H1 (cell line): ENCODE results near the gene ADAMTS1. TPM values are rescaled to one million over a fixed set of nuclear protein-coding genes. Genes with fewer than 3 reads are reported as not detected.

ENCODE experiments used
- CTCF ChIA-PET: fragments of 300-600 bp; sonication (Branson Sonifier 250); formaldehyde crosslinking; loops from one replicate; lab custom pipeline; 2021; ENCODE audit not compliant: partially characterized antibody; lab: Charles Lee
- POLR2A ChIA-PET: fragments of 300-600 bp; sonication (Branson Sonifier 250); formaldehyde crosslinking; loops from one replicate; lab custom pipeline; 2021; ENCODE audit warnings: inconsistent platforms; ENCODE audit not compliant: partially characterized antibody; lab: Charles Lee
- DNase-seq, 2 experiments: peaks; one replicate each; pipeline versions ENCODE4 v3.0.0 to v3.0.0-alpha.2; 2010 to 2022; ENCODE audit warnings: low spot score in 2 of 2, low read depth in 1 of 2, mixed read lengths in 1 of 2
- FAIRE-seq: peaks from 2 replicates; lab custom pipeline; 2011; peaks lifted over from hg19 to GRCh38; lab: Jason Lieb, UNC
- H2AFZ ChIP-seq: 2 replicates; pipeline ENCODE4 v1.8.1; 2012; ENCODE audit warnings: low read length, inconsistent platforms
- H2AK5ac ChIP-seq: 2 replicates; pipeline ENCODE4 v1.6.1; 2013; ENCODE audit warnings: low read depth, low read length
- H2BK120ac ChIP-seq: replicated peaks from 2 replicates; pipeline ENCODE3; 2013; ENCODE audit warnings: low read depth, low read length, inconsistent platforms
- H2BK12ac ChIP-seq: 2 replicates; pipeline ENCODE4 v1.6.1; 2013; ENCODE audit warnings: low read depth, low read length
- H2BK15ac ChIP-seq: 2 replicates; pipeline ENCODE4 v1.6.1; 2013; ENCODE audit warnings: low read length
- H2BK20ac ChIP-seq: 2 replicates; pipeline ENCODE4 v1.6.1; 2013; ENCODE audit warnings: low read length
- H2BK5ac ChIP-seq: 2 replicates; pipeline ENCODE4 v1.6.1; 2013; ENCODE audit warnings: low read depth, low read length
- H3K14ac ChIP-seq: 2 replicates; pipeline ENCODE4 v1.6.1; 2013; ENCODE audit warnings: inconsistent platforms; ENCODE audit not compliant: insufficient read length
- H3K18ac ChIP-seq: 2 replicates; pipeline ENCODE4 v1.6.1; 2013; ENCODE audit warnings: low read length; ENCODE audit errors: extremely low read depth
- H3K23ac ChIP-seq: 2 replicates; pipeline ENCODE4 v1.6.1; 2013; ENCODE audit warnings: inconsistent platforms; ENCODE audit not compliant: insufficient read length
- H3K23me2 ChIP-seq: 2 replicates; pipeline ENCODE4 v1.6.1; 2013; ENCODE audit warnings: low read depth, low read length
- H3K27ac ChIP-seq: 2 replicates; pipeline ENCODE4 v1.6.1; 2011; ENCODE audit warnings: low read depth, low read length, inconsistent platforms
- H3K27me3 ChIP-seq, 4 experiments: replicated peaks in 1 of 4; 1 replicate in 1 of 4; 2 replicates in 3 of 4; pipeline versions ENCODE4 v1.6.1 to v1.8.1; 2011 to 2013; ENCODE audit warnings: low read length in 3 of 4, mild to moderate bottlenecking in 3 of 4, inconsistent platforms in 2 of 4, mixed read lengths in 2 of 4, moderate library complexity in 1 of 4; ENCODE audit not compliant: control insufficient read depth in 3 of 4, insufficient read depth in 3 of 4; ENCODE audit errors: extremely low read depth in 1 of 4
- H3K36me3 ChIP-seq, 4 experiments: 2 replicates each; pipeline versions ENCODE4 v1.6.1 to v1.8.1; 2011 to 2013; ENCODE audit warnings: mild to moderate bottlenecking in 4 of 4, low read length in 3 of 4, moderate library complexity in 2 of 4, control low read depth in 1 of 4, inconsistent platforms in 1 of 4; ENCODE audit not compliant: insufficient read depth in 4 of 4, control insufficient read depth in 2 of 4
- H3K4ac ChIP-seq: replicated peaks from 2 replicates; pipeline ENCODE3; 2013; ENCODE audit warnings: low read length, low read depth, mixed read lengths, inconsistent platforms; ENCODE audit not compliant: insufficient read length
- H3K4me1 ChIP-seq, 4 experiments: replicated peaks in 1 of 4; 1 replicate in 1 of 4; 2 replicates in 3 of 4; pipeline versions ENCODE4 v1.6.1 to v1.8.1; 2011 to 2013; ENCODE audit warnings: low read length in 3 of 4, inconsistent platforms in 2 of 4, mixed read lengths in 1 of 4; ENCODE audit not compliant: insufficient read depth in 4 of 4, control insufficient read depth in 3 of 4
- H3K4me2 ChIP-seq, 2 experiments: 2 replicates each; pipeline versions ENCODE4 v1.6.1 to v1.8.1; 2011 to 2013; ENCODE audit warnings: low read depth in 2 of 2, low read length in 2 of 2, control low read depth in 1 of 2, inconsistent platforms in 1 of 2, mild to moderate bottlenecking in 1 of 2; ENCODE audit not compliant: insufficient read depth in 1 of 2
- H3K4me3 ChIP-seq, 4 experiments: fragments of 200-600, 300-600 bp in 1 of 4; sonication (generic), shearing (Covaris generic), sonication (Bioruptor Twin) in 1 of 4; 2 replicates each; pipeline versions ENCODE4 v1.5.1 to v1.8.1; 2011 to 2016; ENCODE audit warnings: low read length in 4 of 4, low read depth in 3 of 4, control low read depth in 2 of 4, inconsistent platforms in 2 of 4, mild to moderate bottlenecking in 2 of 4, mixed read lengths in 1 of 4, moderate library complexity in 1 of 4; ENCODE audit not compliant: insufficient read depth in 2 of 4; ENCODE audit errors: extremely low read depth in 1 of 4
- H3K56ac ChIP-seq: replicated peaks from 2 replicates; pipeline ENCODE3; 2013; ENCODE audit warnings: low read depth, mild to moderate bottlenecking, mixed read lengths, low read length, inconsistent platforms; ENCODE audit not compliant: insufficient read length
- H3K79me1 ChIP-seq: 2 replicates; pipeline ENCODE4 v1.6.1; 2013; ENCODE audit warnings: low read depth, low read length, control low read depth
- H3K79me2 ChIP-seq, 2 experiments: 2 replicates each; pipeline versions ENCODE4 v1.6.1 to v1.8.1; 2012 to 2013; ENCODE audit warnings: low read length in 2 of 2, mild to moderate bottlenecking in 2 of 2, inconsistent platforms in 1 of 2; ENCODE audit not compliant: insufficient read depth in 2 of 2, control insufficient read depth in 1 of 2
- H3K9ac ChIP-seq, 4 experiments: replicated peaks in 1 of 4; 1 replicate in 1 of 4; 2 replicates in 3 of 4; pipeline versions ENCODE4 v1.6.1 to v1.8.1; 2011 to 2013; ENCODE audit warnings: low read depth in 3 of 4, low read length in 3 of 4, control low read depth in 2 of 4, mild to moderate bottlenecking in 2 of 4, moderate library complexity in 2 of 4, inconsistent platforms in 1 of 4; ENCODE audit errors: extremely low read depth in 1 of 4
- H3K9me3 ChIP-seq, 2 experiments: 2 replicates each; pipeline versions ENCODE4 v1.6.1 to v1.8.1; 2012 to 2013; ENCODE audit warnings: mild to moderate bottlenecking in 2 of 2, moderate library complexity in 2 of 2, control low read depth in 1 of 2, inconsistent platforms in 1 of 2, low read depth in 1 of 2, low read length in 1 of 2, mixed read lengths in 1 of 2; ENCODE audit not compliant: insufficient read depth in 2 of 2
- H4K20me1 ChIP-seq, 2 experiments: replicated peaks in 1 of 2; 2 replicates each; pipeline versions ENCODE3 to v1.8.1; 2011 to 2013; ENCODE audit warnings: inconsistent platforms in 2 of 2, low read length in 2 of 2, mild to moderate bottlenecking in 1 of 2; ENCODE audit not compliant: insufficient read depth in 2 of 2, control insufficient read depth in 1 of 2
- H4K5ac ChIP-seq: 2 replicates; pipeline ENCODE4 v1.6.1; 2013; ENCODE audit warnings: low read length, low read depth, mixed read lengths, inconsistent platforms; ENCODE audit not compliant: insufficient read length
- H4K8ac ChIP-seq: 2 replicates; pipeline ENCODE4 v1.8.0; 2013; ENCODE audit warnings: mild to moderate bottlenecking, moderate library complexity, low read length, inconsistent platforms; ENCODE audit not compliant: insufficient read depth; ENCODE audit errors: extremely low read depth
- H4K91ac ChIP-seq: replicated peaks from 2 replicates; pipeline ENCODE3; 2013; ENCODE audit warnings: low read length, mixed read lengths, inconsistent platforms; ENCODE audit not compliant: insufficient read length
- CEBPB ChIP-seq: IDR thresholded peaks from 2 replicates; pipeline ENCODE4 v1.6.1; 2012; ENCODE audit warnings: low read depth, low read length
- SIX5 ChIP-seq: IDR thresholded peaks from 2 replicates; pipeline ENCODE4 v1.6.1; 2011; ENCODE audit warnings: mild to moderate bottlenecking, low read depth, low read length
- WGBS, 2 experiments: shearing (Covaris generic) in 1 of 2; methylation state at CpG; one replicate each; pipeline versions ENCODE4 v1.1.6 to v1.1.7; 2013 to 2015; ENCODE audit warnings: low lambda C conversion rate in 2 of 2, mixed read lengths in 2 of 2, inconsistent platforms in 1 of 2, low coverage in 1 of 2, missing lambda C conversion rate in 1 of 2; ENCODE audit not compliant: insufficient replicate concordance in 2 of 2, insufficient coverage in 1 of 2, insufficient read length in 1 of 2; ENCODE audit errors: extremely low coverage in 1 of 2, missing lambda C conversion rate in 1 of 2; 5-methylcytosine and 5-hydroxymethylcytosine counted together
- polyA plus RNA-seq, 7 experiments: library from polyadenylated mRNA; depleted of rRNA in 3 of 7; stranded (reverse) in 5 of 7; unstranded in 2 of 7; fragments of >200 nt in 5 of 7; fragments of 200-250 nt in 2 of 7; gene quantifications; 1 replicate in 5 of 7; 2 replicates in 1 of 7; 4 replicates in 1 of 7; pipeline versions ENCODE4 v1.2.1 to v1.2.3, GENCODE V29; 2011 to 2013; ENCODE audit warnings: missing spikeins in 2 of 7, mixed read lengths in 2 of 7
- total RNA-seq: library from RNA; stranded (reverse); fragmentation: NEBNext Ultra II Directional; extraction: Animal tissue kit (Norgen Biotek cat#: 25700); gene quantifications from 2 replicates; pipeline ENCODE4 v1.2.1, GENCODE V29; 2021

ADAMTS1 gene
- total and polyA plus RNA-seq, 2 of the 8 experiments (the other 6 are each of a cell fraction or from before 2014, with no cell fraction given), result 10.7 to 22.4 TPM

GRCh38 chr21:26788790-26789189 lies 56.4 kb downstream of the ADAMTS1 start:
- H2BK120ac ChIP-seq, result no peak overlapping the region

More at GRCh38 chr21:26788790-26789189, 56.4 kb downstream of the ADAMTS1 start:
- TF ChIP-seq CEBPB (no peak), SIX5 (0 out of 2 replicates have a peak, but pooled peaks have one; percentile 3)
- TF ChIP-seq, all 59 proteins: peak for 1
- no peak overlapping the region for H2BK20ac ChIP-seq
- H3K4me3 ChIP-seq, result no peak overlapping the region
- H4K8ac ChIP-seq, result no peak overlapping the region
- H2AFZ ChIP-seq, result no peak overlapping the region
- CTCF ChIA-PET, result interaction anchor here (1.7 kb wide), 1 partner anchor 27 kb away, joined by 5 read pairs; no protein-coding TSS in a partner anchor
- H2BK15ac ChIP-seq, result no peak overlapping the region
- FAIRE-seq (no peak), DNase-seq (no peak)
- no peaks in the 10 kb centered on the region; the same call in 1 of the 2 replicates for H3K23me2 ChIP-seq
- no peak overlapping the region for H3K4me2 ChIP-seq
- no peaks in the 10 kb centered on the region for H3K27me3 ChIP-seq
- H3K36me3 ChIP-seq, result no peaks in the 10 kb centered on the region
- H2BK12ac ChIP-seq, result no peak overlapping the region
- POLR2A ChIA-PET, result no interaction called here
- no peak overlapping the region for H3K4ac ChIP-seq
- no peak overlapping the region for H4K91ac ChIP-seq
- no peak overlapping the region for H3K23ac ChIP-seq
- H2BK5ac ChIP-seq, result no peak overlapping the region
- no peaks in the 10 kb centered on the region for H3K4me1 ChIP-seq
- H3K56ac ChIP-seq, result no peak overlapping the region
- 96% methylated on average over 8 of the region's 8 CpGs; no CpG with 5 or more reads in 1 of the 2 experiments for WGBS, 2 experiments
- H3K14ac ChIP-seq, result no peak overlapping the region
- H3K9me3 ChIP-seq, result no peaks in the 10 kb centered on the region
- no peaks in the 10 kb centered on the region for H4K20me1 ChIP-seq
- no peak overlapping the region for H2AK5ac ChIP-seq
- H3K79me1 ChIP-seq, result no peaks in the 10 kb centered on the region
- H3K9ac ChIP-seq, result no peak overlapping the region
- H3K27ac ChIP-seq, result no peak overlapping the region
- H4K5ac ChIP-seq, result no peak overlapping the region
- no peaks in the 10 kb centered on the region for H3K79me2 ChIP-seq
- no peak overlapping the region for H3K18ac ChIP-seq

Other genes with a start within 250 kb of the ADAMTS1 start
- gene ADAMTS5, start 121.7 kb upstream of the ADAMTS1 start, total RNA-seq, result 0.82 and 1.1 TPM in 2 replicates
- 0.14 and 0.20 TPM in 2 replicates for gene ADAMTS5, start 121.7 kb upstream of the ADAMTS1 start, polyA plus RNA-seq (2011; rRNA removed)